ENCODE data around the gene EPB41L3.
"Not testable (repeated sequence)": the region's sequence is repeated elsewhere in the genome, so short reads cannot be mapped to it uniquely, and the experiment has no call there.

Gene EPB41L3

GRCh38 chr18:5530629-5531178 lies 13.1 kb downstream of the EPB41L3 start:
- DNase-seq (ENCODE audit: low spot score) = no peak

DNA sequence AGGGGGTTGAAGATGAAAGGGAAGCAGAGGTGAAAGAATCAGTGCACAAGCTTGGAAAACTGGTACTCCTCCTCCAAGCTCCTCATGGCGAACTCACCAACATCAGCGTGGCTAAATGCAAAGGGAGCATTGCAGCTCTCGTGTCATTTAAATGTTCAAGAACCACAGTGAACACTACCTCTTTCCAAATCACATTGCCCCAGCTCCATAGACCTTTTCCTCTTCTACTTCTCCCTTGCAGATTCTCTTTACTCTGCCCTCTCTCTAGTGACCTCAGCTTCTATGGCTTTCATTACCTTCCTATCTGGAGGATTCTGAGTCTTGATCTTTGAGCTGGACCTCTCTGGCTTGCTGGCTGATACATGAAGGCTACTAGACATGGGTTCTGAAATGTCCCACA lies 14.3 kb downstream of the EPB41L3 start:
- DNase-seq (ENCODE audit: low spot score) = no peak

GRCh38 chr18:5527603-5528002 lies 16.2 kb downstream of the EPB41L3 start:
- DNase-seq (ENCODE audit: low spot score) = no peak

DNA sequence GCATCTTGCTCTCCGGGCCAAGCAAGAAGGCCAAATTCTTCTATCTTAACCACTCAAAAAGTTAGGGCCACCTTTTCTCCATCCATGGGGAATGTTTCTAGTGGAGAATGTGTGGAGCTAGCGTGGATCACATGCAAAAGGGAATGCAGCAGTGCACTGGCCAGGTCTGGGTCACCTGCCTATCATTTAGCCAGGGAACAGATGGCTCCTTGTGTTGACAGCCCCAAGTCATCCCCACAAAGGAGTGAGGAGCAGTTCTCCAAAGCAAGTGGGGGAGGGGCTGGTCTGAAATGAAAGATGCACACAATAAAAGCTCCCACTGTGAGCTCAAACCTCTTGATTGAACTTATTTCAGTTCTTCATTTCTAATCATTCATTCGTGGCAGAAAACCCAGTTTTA lies 19.1 kb downstream of the EPB41L3 start:
- DNase-seq (ENCODE audit: low spot score) = no peak

DNA sequence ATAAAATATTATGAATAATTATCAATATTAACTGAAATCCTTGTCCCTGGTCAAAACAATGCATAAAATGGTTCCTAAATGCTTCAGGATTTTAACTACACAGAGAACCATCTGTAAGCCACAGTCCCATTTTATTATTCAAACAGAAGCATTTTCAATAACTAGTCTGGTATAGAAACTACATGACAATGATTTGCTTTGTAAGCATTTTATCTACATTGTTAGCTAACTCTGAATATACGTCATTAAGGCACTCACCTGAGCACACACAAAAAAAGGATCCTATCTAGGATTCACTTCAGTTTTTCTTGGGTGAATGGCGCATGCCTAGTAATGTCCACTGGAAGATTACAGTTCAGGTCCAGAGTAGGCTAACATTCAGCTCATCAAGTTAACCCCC lies 22.8 kb downstream of the EPB41L3 start:
- DNase-seq (ENCODE audit: low spot score) = no peak

DNA sequence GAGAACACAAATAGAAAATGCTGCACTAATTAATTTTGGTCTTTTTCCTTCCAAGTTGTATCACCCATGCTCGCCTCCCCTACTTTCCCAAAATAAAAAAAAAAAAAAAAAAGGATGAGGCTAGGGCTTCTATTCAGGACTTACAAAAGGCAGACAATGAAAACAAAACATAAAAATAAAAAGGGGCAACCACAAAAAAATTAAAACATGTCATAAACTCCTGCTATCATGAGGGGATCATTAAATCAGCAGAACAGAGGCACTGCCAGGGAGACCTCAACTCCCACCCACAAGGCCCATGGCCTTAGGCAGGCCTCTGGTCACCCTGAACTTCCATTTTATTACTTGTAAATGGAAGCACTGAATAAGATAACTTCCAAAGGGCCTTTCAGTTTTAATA lies 23.3 kb downstream of the EPB41L3 start:
- no peak for DNase-seq (ENCODE audit: low spot score)

DNA sequence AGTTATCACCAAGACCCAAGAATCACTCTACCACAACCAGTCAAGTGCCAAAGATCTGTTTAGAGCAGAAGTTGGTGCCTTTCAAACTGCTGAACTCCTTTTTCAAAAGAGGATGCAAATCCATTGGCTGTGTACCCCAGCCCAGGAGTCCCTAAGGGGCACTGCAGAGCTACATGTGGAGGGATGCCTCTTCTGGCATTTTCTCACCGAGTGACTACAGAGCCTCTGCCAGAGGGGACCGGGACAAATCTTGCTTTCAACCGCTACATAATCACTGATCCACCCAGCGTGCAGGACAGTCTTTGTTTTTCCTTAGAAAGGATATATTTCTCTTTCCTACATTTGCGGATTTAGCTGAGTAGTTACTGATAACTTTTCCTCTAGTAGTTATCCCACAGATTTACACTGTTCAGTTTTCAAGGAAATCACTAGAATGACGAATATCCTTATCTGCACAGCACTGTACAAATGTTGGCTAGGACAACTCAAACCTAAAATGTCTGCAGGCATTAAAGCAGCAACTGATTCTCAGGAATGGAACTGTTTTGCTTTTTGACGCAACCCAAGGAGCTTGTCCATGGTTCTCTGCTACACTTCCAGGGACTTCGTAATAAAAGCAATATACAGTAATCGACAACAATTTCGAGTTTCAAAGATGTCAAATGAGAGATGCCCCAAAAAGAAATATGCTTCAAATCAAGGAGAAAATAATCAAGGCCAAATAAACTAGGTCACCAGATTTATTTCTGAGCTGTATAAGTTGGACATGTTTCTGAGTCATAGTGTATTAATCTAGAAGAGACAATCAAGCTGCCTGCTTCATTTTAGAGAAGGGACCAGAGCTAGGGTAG lies 24.1 kb downstream of the EPB41L3 start:
- DNase-seq (ENCODE audit: low spot score) = no peak

DNA sequence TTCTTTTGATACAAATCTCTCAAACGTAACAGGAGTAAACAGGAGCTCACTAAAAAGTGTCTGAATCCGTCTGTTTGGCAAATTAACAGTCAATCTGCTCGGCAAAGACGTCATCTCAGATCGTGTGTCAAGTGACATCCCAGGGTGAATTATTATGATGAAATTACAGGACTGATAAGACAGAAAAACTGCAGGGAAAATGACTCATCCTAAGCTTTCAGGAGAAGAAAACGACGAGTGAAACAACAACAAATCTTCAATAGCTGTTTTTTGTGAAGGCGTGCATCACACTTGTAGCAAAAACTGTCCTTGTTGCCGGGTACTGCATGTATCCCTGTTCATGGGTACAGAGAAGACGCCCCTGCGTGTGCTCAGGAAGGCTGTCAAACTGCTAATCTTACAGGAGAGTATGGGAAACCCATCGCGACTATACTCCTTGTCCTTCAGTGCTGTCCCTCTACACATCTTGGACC lies 24.9 kb downstream of the EPB41L3 start:
- DNase-seq (ENCODE audit: low spot score) = no peak

- no peak for DNase-seq (ENCODE audit: low spot score)
Measured at GRCh38 chr18:5518179-5518770, 25.5 kb downstream of the EPB41L3 start.

GRCh38 chr18:5516841-5517240 lies 27.0 kb downstream of the EPB41L3 start:
- DNase-seq (ENCODE audit: low spot score) = no peak

GRCh38 chr18:5515011-5515784 lies 28.6 kb downstream of the EPB41L3 start:
- no peak for DNase-seq (ENCODE audit: low spot score)

- DNase-seq (ENCODE audit: low spot score) = no peak
Measured at GRCh38 chr18:5513947-5514346, 29.9 kb downstream of the EPB41L3 start.

GRCh38 chr18:5512176-5512575 lies 31.6 kb downstream of the EPB41L3 start:
- no peak for DNase-seq (ENCODE audit: low spot score)

- not testable (repeated sequence) for DNase-seq (ENCODE audit: low spot score)
Measured at GRCh38 chr18:5511541-5511940, 32.3 kb downstream of the EPB41L3 start.

- DNase-seq (ENCODE audit: low spot score) = no peak
Measured at GRCh38 chr18:5510135-5510846, 33.5 kb downstream of the EPB41L3 start.

DNA sequence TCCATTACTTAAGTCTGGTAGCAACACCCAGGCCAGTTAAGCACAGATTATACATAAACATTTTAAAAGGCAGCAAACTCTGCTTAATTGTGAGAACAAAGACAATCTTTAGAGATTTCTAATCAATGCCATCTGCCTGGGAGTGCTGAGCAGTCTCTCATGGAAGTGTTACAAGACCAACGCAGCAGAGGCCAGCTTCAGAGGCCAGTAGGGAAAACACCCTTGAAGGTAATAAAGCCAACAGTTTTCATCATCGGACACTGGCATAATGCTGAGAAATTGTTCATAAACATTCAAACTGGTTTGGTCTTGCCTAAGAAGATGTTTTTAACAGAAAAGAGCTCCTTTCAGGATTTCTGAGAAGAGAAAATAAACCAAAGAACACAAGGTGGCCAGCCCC lies 35.0 kb downstream of the EPB41L3 start:
- DNase-seq (ENCODE audit: low spot score) = no peak

- DNase-seq (ENCODE audit: low spot score) = no peak
Measured at GRCh38 chr18:5507756-5508155, 36.0 kb downstream of the EPB41L3 start.

- no peak for DNase-seq (ENCODE audit: low spot score)
Measured at GRCh38 chr18:5506174-5506573, 37.6 kb downstream of the EPB41L3 start.

- DNase-seq (ENCODE audit: low spot score) = no peak
Measured at GRCh38 chr18:5503740-5504139, 40.1 kb downstream of the EPB41L3 start.

DNA sequence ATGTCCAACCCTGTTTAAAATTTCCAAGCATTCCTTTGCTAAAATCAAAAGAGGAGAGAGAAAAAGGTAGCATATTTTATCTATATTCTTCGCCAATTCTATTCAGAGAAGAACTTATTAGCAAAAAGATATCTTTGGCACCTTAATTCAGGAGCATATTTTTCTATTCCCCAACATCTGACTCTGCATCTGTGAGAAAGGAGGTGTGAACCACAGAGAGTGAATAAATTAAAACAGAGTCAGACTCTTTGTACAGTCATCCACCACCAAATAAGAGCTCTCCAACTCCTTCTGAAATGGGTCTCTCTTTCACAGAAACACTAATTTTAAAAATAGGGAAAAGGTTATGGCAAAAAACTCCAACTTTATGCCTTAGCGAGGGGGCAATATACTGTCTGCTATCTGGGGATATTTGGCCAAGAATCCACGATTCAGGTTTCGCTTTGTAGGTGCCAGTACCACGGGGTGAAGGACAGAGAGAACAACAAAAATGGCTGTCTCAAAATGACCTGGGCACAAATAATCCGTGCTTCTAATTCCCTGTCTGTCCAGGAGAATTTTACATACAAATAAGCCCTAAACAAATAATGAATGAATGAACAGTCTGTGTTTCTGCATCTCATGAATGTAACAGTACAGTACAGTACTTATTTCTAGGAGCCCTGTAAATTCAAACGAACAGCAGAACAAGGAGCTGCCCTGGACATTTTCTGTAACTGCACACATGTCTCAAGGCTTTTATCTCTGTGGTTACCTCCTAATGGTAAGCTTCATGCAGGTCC lies 43.4 kb downstream of the EPB41L3 start:
- DNase-seq (ENCODE audit: low spot score) = no peak

DNA sequence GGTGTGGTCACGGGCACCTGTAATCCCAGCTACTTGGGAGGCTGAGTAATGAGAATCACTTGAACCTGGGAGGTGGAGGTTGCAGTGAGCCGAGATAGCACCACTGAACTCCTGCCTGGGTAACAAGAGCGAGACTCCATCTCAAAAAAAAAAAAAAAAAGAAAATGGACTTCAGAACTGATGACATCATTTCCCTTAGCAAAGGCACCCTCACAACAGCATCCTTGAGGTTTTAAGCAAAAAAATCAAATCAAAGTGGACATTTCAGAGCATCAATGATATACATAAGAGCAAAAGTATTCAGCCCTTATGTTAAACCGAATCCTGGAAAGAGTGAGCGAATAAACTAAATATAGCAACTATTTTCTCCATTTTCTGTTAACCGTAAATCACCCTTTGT lies 45.3 kb downstream of the EPB41L3 start:
- no peak for DNase-seq (ENCODE audit: low spot score)

Measured in SW480 (cell line).